Neuronal stem cell (in vitro differentiated cells): ENCODE results near the gene MAST3.
A peak's percentile ranks its signal among the peaks of the same experiment; 100 is the strongest.

Experiments
- DNase-seq: peaks from one replicate; pipeline ENCODE4 v3.0.0-alpha.2; 2013; ENCODE audit warnings: low spot score
- H2AFZ ChIP-seq: one replicate; pipeline ENCODE4 v1.6.1; 2013; ENCODE audit warnings: mild to moderate bottlenecking, low read length, inconsistent platforms
- H2AK5ac ChIP-seq: 2 replicates; pipeline ENCODE4 v1.6.1; 2013; ENCODE audit warnings: low read depth, mild to moderate bottlenecking, inconsistent platforms, low read length, moderate library complexity, mixed read lengths
- H2BK120ac ChIP-seq: 2 replicates; pipeline ENCODE4 v1.6.1; 2013; ENCODE audit warnings: low read depth, mild to moderate bottlenecking, inconsistent platforms, low read length, moderate library complexity, mixed read lengths
- H2BK12ac ChIP-seq: one replicate; pipeline ENCODE4 v1.6.1; 2013; ENCODE audit warnings: low read length, inconsistent platforms
- H2BK15ac ChIP-seq: 2 replicates; pipeline ENCODE4 v1.6.1; 2013; ENCODE audit warnings: mild to moderate bottlenecking, low read length, inconsistent platforms, mixed read lengths
- H2BK5ac ChIP-seq: one replicate; pipeline ENCODE4 v1.6.1; 2013; ENCODE audit warnings: inconsistent platforms, mild to moderate bottlenecking, low read length, moderate library complexity
- H3K14ac ChIP-seq: one replicate; pipeline ENCODE4 v1.6.1; 2013; ENCODE audit warnings: low read length, inconsistent platforms
- H3K18ac ChIP-seq: 2 replicates; pipeline ENCODE4 v1.6.1; 2013; ENCODE audit warnings: low read length, inconsistent platforms
- H3K23ac ChIP-seq: 2 replicates; pipeline ENCODE4 v1.6.1; 2013; ENCODE audit warnings: low read depth, mild to moderate bottlenecking, mixed read lengths, low read length, inconsistent platforms; ENCODE audit not compliant: poor library complexity
- H3K27ac ChIP-seq: replicated peaks from 3 replicates; pipeline ENCODE4 v1.5.1; 2013; ENCODE audit warnings: low read length, inconsistent platforms
- H3K27me3 ChIP-seq, 3 experiments: 2 replicates each; pipeline ENCODE4 v1.6.1; 2013; ENCODE audit warnings: low read length in 3 of 3, mild to moderate bottlenecking in 2 of 3, inconsistent platforms in 1 of 3, low read depth in 1 of 3, mixed read lengths in 1 of 3, moderate library complexity in 1 of 3; ENCODE audit not compliant: control insufficient read depth in 3 of 3, insufficient read depth in 3 of 3
- H3K36me3 ChIP-seq, 2 donors: replicated peaks in 1 of 2; 2 replicates each; pipeline ENCODE4 v1.6.1; 2013; ENCODE audit warnings: low read length in 2 of 2; ENCODE audit not compliant: control insufficient read depth in 2 of 2, insufficient read depth in 2 of 2
- H3K4ac ChIP-seq: 2 replicates; pipeline ENCODE4 v1.6.1; 2013; ENCODE audit warnings: inconsistent platforms, mild to moderate bottlenecking, low read length, moderate library complexity
- H3K4me1 ChIP-seq, 2 donors: 1 replicate in 1 of 2; 2 replicates in 1 of 2; pipeline ENCODE4 v1.6.1; 2013; ENCODE audit warnings: low read length in 2 of 2, low read depth in 1 of 2; ENCODE audit not compliant: control insufficient read depth in 2 of 2, insufficient read depth in 1 of 2
- H3K4me2 ChIP-seq: one replicate; pipeline ENCODE4 v1.6.1; 2013; ENCODE audit warnings: mild to moderate bottlenecking, low read length, inconsistent platforms; ENCODE audit not compliant: insufficient read depth, poor library complexity, severe bottlenecking
- H3K4me3 ChIP-seq, 2 donors: 2 replicates each; pipeline ENCODE4 v1.5.1; 2013; ENCODE audit warnings: low read length in 2 of 2, mild to moderate bottlenecking in 2 of 2, inconsistent platforms in 1 of 2, moderate library complexity in 1 of 2
- H3K79me1 ChIP-seq: one replicate; pipeline ENCODE4 v1.6.1; 2013; ENCODE audit warnings: low read depth, mild to moderate bottlenecking, inconsistent platforms, low read length, moderate library complexity
- H3K9ac ChIP-seq: one replicate; pipeline ENCODE4 v1.6.1; 2013; ENCODE audit warnings: mild to moderate bottlenecking, low read depth, low read length, inconsistent platforms; ENCODE audit not compliant: poor library complexity
- H3K9me3 ChIP-seq, 2 donors: replicated peaks in 1 of 2; 2 replicates each; pipeline versions ENCODE3 to v1.6.1; 2013; ENCODE audit warnings: low read length in 2 of 2, mild to moderate bottlenecking in 2 of 2, inconsistent platforms in 1 of 2, low read depth in 1 of 2, mixed read lengths in 1 of 2, moderate library complexity in 1 of 2; ENCODE audit not compliant: control insufficient read depth in 2 of 2, insufficient read depth in 1 of 2
- H4K8ac ChIP-seq: one replicate; pipeline ENCODE4 v1.6.1; 2013; ENCODE audit warnings: low read depth, mild to moderate bottlenecking, inconsistent platforms, low read length, moderate library complexity
- H4K91ac ChIP-seq: one replicate; pipeline ENCODE4 v1.6.1; 2013; ENCODE audit warnings: low read length, low read depth, mild to moderate bottlenecking, inconsistent platforms; ENCODE audit not compliant: poor library complexity
- WGBS, 2 donors: extraction: QIAGEN DNeasy Blood & Tissue Kit; methylation state at CpG; one replicate each; pipeline ENCODE4 v1.1.7; 2013; ENCODE audit warnings: missing lambda C conversion rate in 2 of 2, mixed read lengths in 1 of 2; ENCODE audit not compliant: insufficient read length in 2 of 2, insufficient replicate concordance in 1 of 2; ENCODE audit errors: extremely low coverage in 2 of 2; 5-methylcytosine and 5-hydroxymethylcytosine counted together

Gene MAST3

GRCh38 chr19:18194181-18194530 is 96.6 kb downstream of the MAST3 start:
- H3K27ac ChIP-seq, result no peak overlapping the region
- peak overlapping the region; percentile 40 for H2AK5ac ChIP-seq
- H3K23ac ChIP-seq, result no peak overlapping the region
- no peak overlapping the region for H2AFZ ChIP-seq
- peak overlapping the region; percentile 78 for H3K9ac ChIP-seq
- peak overlapping the region; percentile 75 to 94 for H3K4me3 ChIP-seq
- H3K18ac ChIP-seq, result no peak overlapping the region
- no peak overlapping the region for H2BK15ac ChIP-seq
- no peak for DNase-seq
- H3K79me1 ChIP-seq, result peaks cover 1% of the 10 kb centered on the region
- no peaks in the 10 kb centered on the region for H3K27me3 ChIP-seq
- no peaks in the 10 kb centered on the region for H3K9me3 ChIP-seq
- no peak overlapping the region for H2BK120ac ChIP-seq
- no CpG with 5 or more reads among the region's 12 CpGs for WGBS, 2 donors
- no peak overlapping the region for H2BK12ac ChIP-seq
- no peak overlapping the region for H3K4me2 ChIP-seq
- no peak overlapping the region for H3K4ac ChIP-seq
- H4K8ac ChIP-seq, result no peak overlapping the region
- no peak overlapping the region for H2BK5ac ChIP-seq
- no peak overlapping the region for H4K91ac ChIP-seq
- peaks cover 8 to 31% of the 10 kb centered on the region in 2 donors for H3K36me3 ChIP-seq
- no peak overlapping the region for H3K14ac ChIP-seq
- H3K4me1 ChIP-seq, result peaks cover 7 to 14% of the 10 kb centered on the region in 2 donors

GRCh38 chr19:18194554-18195238 is 97.1 kb downstream of the MAST3 start:
- Histone ChIP-seq H2BK12ac (no peak overlapping the region), H3K27me3 (no peaks in the 10 kb centered on the region), H2BK120ac (no peak overlapping the region), H2AK5ac (no peak overlapping the region), H3K14ac (no peak overlapping the region), H2BK15ac (no peak overlapping the region), H3K4me1 (peaks cover 7 to 14% of the 10 kb centered on the region in 2 donors), H2BK5ac (no peak overlapping the region), H3K4ac (no peak overlapping the region), H3K36me3 (peaks cover 8 to 35% of the 10 kb centered on the region in 2 donors), H3K4me3 (peak overlapping the region in 1 of 2 donors; percentile 75), H3K18ac (no peak overlapping the region), H3K9ac (no peak overlapping the region), H3K23ac (no peak overlapping the region), H3K9me3 (no peaks in the 10 kb centered on the region), H4K8ac (no peak overlapping the region), H3K79me1 (peaks cover 1% of the 10 kb centered on the region), H2AFZ (no peak overlapping the region), H4K91ac (no peak overlapping the region), H3K4me2 (no peak overlapping the region), H3K27ac (no peak overlapping the region)
- DNase-seq, result no peak
- no CpG with 5 or more reads among the region's 27 CpGs for WGBS, 2 donors

GRCh38 chr19:18196511-18196845 is 98.9 kb downstream of the MAST3 start:
- WGBS, 2 donors, result no CpG with 5 or more reads among the region's 7 CpGs
- no peak overlapping the region for H2BK15ac ChIP-seq
- H3K23ac ChIP-seq, result no peak overlapping the region
- H4K91ac ChIP-seq, result no peak overlapping the region
- DNase-seq, result no peak
- no peak overlapping the region for H3K4me2 ChIP-seq
- H3K9me3 ChIP-seq, result no peaks in the 10 kb centered on the region
- no peak overlapping the region for H2AFZ ChIP-seq
- H3K27ac ChIP-seq, result no peak overlapping the region
- H3K79me1 ChIP-seq, result peaks cover 1% of the 10 kb centered on the region
- H3K14ac ChIP-seq, result no peak overlapping the region
- no peak overlapping the region for H3K9ac ChIP-seq
- no peak overlapping the region for H4K8ac ChIP-seq
- H2BK120ac ChIP-seq, result no peak overlapping the region
- H2BK12ac ChIP-seq, result no peak overlapping the region
- H3K4me3 ChIP-seq, result no peak overlapping the region
- H3K36me3 ChIP-seq, result peaks cover 8 to 43% of the 10 kb centered on the region in 2 donors
- H3K4ac ChIP-seq, result no peak overlapping the region
- no peaks in the 10 kb centered on the region for H3K27me3 ChIP-seq
- H2BK5ac ChIP-seq, result no peak overlapping the region
- no peak overlapping the region for H3K18ac ChIP-seq
- H3K4me1 ChIP-seq, result peaks cover 7 to 14% of the 10 kb centered on the region in 2 donors
- no peak overlapping the region for H2AK5ac ChIP-seq

GRCh38 chr19:18197306-18197705 is 99.7 kb downstream of the MAST3 start:
- DNase-seq, result no peak
- Histone ChIP-seq H3K4me1 (peaks cover 7 to 9% of the 10 kb centered on the region in 2 donors), H2BK5ac (no peak overlapping the region), H4K8ac (no peak overlapping the region), H3K14ac (no peak overlapping the region), H3K79me1 (peaks cover 1% of the 10 kb centered on the region), H3K23ac (no peak overlapping the region), H3K36me3 (peaks cover 8 to 43% of the 10 kb centered on the region in 2 donors), H3K27ac (no peak overlapping the region), H3K4ac (no peak overlapping the region), H3K4me2 (no peak overlapping the region), H2AK5ac (no peak overlapping the region), H2BK15ac (no peak overlapping the region), H2BK120ac (no peak overlapping the region), H2AFZ (no peak overlapping the region), H4K91ac (no peak overlapping the region), H3K9me3 (no peaks in the 10 kb centered on the region), H3K27me3 (peaks cover 0 to 4% (median 0%) of the 10 kb centered on the region in 3 experiments), H3K18ac (no peak overlapping the region), H2BK12ac (no peak overlapping the region), H3K9ac (no peak overlapping the region), H3K4me3 (no peak overlapping the region)
- whole genome bisulfite sequencing, 2 donors, result no CpG with 5 or more reads among the region's 18 CpGs
